COLO829 (cell line): ENCODE results near the gene PCED1A.
"Not testable (repeated sequence)": the region's sequence is repeated elsewhere in the genome, so short reads cannot be mapped to it uniquely, and the experiment has no call there.

Experiments
- DNase-seq: peaks from one replicate; pipeline ENCODE4 v3.0.0; 2012; ENCODE audit warnings: low spot score

Gene PCED1A

GRCh38 chr20:2865630-2866029, 25.2 kb upstream of the PCED1A start:
- DNase-seq: no peak

- DNase-seq: no peak
These were observed 24.6 kb upstream of the PCED1A start for GRCh38 chr20:2865101-2865500.

DNA sequence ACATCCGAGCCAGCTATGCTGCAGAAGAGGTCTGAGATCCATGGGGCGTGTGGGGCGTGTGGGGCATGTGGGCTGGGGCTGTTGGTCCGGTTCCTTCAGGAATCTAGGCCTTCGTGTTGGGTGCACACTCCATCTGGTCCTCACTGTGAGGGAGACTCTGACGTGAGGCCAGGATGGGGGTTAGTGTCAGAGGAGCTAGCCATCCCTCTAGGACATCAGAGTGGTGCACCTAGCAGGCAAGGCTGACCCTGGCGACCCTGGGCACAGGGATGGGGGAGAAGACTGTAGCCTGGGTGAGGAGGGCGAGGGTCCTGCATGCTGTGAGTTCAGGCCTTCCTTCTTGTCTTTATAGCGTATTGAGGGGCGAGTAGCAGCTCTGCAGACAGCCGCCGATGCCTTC, 24.2 kb upstream of the PCED1A start:
- DNase-seq: no peak

DNA sequence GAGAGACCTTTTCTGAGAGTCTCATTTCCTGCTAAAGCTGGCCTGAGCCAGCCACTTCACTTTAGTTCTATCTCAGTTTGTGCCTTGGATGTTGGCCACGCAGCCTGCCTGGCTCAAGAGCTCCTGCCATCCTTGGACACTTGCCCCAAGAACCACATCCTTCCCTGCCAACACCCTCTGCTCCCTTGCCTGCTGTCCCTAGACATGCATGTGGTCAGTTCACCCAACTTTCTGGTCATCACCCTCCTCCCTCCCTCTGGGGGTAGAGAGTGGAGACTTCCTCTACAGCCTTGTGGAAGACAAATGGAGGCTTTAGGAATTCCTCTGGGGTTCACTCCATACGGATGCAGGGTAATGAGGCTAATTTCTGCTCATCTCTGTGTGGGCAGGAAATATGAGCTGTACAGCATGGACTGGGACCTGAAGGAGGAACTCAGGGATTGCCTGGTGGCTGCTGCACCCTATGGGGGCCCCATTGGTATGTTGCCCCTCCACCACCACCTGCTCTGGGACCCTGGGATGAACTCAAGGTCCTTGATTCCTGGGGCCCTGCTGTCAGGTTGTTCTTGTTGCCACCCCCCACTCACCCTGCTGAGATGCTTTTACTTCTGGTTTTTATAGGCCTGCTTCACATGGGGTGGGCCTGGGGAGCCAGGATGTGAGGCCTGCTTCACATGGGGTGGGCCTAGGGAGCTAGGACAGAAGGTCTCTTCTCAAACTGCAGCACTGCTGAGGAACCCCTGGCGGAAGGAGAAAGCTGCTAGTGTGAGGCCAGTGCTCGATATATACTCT, 19.1 kb upstream of the PCED1A start:
- DNase-seq: no peak

- DNase-seq: no peak
These were observed 18.1 kb upstream of the PCED1A start for GRCh38 chr20:2858591-2858990.

GRCh38 chr20:2851086-2851485, 10.6 kb upstream of the PCED1A start:
- DNase-seq: no peak

DNA sequence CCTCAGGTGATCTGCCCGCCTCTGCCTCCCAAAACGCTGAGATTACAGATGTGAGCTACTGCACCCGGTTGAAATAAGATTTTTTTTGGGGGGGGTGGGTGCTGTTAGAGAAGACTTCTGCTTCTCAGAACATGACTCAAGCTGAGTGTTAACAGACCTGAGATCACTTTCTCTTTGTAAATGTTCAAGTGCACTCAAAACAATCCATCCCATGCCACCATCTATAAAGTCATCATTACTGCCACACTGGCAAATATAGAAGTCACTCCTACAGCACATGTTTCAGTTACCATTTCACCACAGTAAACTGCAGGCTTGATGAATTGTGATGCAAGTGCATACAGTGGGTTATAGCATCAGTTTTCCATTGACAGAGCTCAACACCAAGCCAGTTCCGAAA, 9.1 kb upstream of the PCED1A start:
- DNase-seq: no peak

- DNase-seq: no peak
These were observed 7.3 kb upstream of the PCED1A start for GRCh38 chr20:2847802-2848201.

GRCh38 chr20:2846698-2847097, 6.2 kb upstream of the PCED1A start:
- no peak for DNase-seq

GRCh38 chr20:2845607-2846006, 5.2 kb upstream of the PCED1A start:
- DNase-seq: no peak

- DNase-seq: no peak
These were observed 594 bp upstream of the PCED1A start for GRCh38 chr20:2840967-2841531.

GRCh38 chr20:2839732-2840137, 720 bp downstream of the PCED1A start:
- DNase-seq: no peak

GRCh38 chr20:2838847-2839671, 1.4 kb downstream of the PCED1A start:
- DNase-seq: no peak

DNA sequence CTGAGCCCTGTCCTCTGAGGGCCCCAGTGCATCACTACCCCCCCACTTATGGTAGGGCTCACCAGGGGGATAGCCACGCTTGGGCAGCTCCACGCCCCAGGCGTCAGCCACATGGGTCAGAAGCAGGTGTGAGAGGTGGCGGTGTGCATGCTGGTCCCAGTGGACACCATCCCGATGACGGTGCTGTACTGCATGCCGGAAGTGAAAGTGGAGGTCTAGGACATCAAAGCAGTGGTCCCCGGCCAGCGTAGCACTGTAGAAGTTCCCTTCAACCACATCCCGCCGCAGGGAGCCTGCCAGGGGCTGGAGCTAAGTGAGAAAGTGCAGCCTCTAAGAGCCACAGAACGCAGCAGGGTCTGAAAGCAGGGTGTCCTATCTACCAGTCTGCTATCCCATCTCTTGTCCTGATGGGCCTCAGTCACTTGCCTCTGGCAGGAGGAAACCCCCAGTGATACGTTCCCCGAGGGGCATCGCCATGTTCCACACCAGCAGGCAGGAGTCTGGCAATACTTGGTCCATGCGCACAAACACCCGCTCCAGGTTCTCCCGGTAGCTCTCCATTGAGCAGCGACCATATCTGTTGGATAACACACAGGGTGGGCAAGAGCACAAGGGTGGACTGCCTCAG, 2.2 kb downstream of the PCED1A start:
- DNase-seq: no peak

GRCh38 chr20:2837221-2837960, 3.1 kb downstream of the PCED1A start:
- no peak for DNase-seq

DNA sequence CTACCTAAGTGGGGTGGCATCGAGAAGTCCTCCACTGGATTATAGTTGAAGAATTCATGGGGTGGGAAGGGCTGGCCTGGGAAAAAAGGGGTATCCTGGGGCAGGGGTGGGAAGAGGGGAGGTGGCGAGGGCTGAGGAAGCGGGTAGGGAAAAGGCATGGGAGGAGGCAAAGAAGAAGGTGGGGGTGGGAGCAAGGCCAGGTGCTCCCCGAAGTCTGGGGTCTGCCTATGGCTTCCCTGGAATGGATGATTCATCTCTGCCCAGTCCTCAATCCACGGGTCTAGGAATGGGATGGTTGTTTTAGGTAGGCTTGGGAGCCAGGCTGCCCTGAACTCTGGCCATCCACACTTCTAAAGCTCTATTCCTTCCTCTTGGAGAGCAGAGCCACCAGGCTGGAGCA, 4.4 kb downstream of the PCED1A start:
- no peak for DNase-seq

- no peak for DNase-seq
These were observed 5.1 kb downstream of the PCED1A start for GRCh38 chr20:2835331-2835796.

DNA sequence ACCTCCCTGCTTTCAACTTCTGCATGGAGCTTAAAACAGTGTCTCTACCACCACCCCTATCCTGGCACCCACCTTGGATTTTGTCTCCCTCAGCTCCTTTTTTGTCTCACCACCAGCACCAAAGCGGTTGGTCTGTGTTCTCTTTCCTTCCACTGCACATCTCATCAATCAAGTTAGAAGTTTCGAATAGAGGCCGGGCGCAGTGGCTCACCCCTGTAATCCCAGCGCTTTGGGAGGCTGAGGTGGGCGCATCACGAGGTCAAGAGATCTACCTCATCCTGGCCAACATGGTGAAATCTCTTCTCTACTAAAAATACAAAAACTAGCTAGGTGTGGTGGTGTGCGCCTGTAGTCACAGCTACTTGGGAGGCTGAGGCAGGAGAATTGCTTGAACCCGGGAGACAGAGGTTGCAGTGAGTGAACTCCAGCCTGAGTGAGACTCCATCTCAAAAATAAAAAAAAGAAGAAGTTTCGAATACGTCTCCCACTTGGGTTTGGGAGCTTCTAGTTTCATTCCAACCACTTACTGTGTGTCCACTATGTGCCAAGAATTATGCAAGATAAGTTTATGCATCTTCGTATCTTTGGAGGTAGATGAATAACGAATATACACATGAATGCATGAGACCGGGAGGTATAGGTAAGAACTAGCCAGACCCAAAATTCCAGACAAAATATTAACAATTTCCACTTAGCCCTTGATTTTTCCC, 5.9 kb downstream of the PCED1A start:
- DNase-seq: no peak

DNA sequence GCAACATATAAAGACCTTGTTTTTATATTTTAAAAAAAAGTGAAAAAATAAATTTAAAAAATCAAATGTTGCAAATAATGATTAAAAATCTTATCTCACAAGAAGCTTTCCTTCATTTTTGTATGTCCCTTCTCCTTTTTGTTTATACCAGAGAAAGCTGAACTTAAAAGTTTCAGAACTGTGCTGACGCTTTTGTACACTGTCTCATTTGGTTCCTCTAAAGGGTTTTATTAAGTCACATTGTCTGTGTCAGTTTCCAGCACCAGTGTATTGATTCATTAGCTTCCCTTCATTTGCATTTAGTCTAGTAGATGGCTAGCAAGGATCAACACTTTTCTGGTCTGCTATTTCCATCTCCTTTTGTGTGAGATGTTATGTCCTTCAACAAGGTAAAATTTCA, 6.7 kb downstream of the PCED1A start:
- DNase-seq: no peak

GRCh38 chr20:2831206-2831605, 9.2 kb downstream of the PCED1A start:
- DNase-seq: not testable (repeated sequence)

DNA sequence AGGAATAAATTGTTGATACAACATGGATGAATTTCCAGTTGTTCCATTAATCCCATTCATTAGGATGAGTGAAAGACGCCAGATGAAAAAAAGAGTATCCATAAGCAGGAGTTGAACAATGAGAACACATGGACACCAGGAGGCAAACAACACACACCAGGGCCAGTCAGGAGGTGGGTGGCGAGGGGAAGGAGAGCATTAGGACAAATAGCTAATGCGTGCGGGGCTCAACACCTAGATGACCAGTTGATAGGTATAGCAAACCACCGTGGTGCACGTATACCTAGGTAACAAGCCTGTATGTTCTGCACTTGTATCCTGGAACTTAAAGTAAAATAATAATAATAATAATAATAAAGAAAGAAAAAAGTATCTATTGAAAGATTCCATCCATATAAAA, 11.1 kb downstream of the PCED1A start:
- no peak for DNase-seq
